HG03469 (cell line): ENCODE results near the gene GALNT12.

Experiments used
- ATAC-seq: cut with Tn5 transposase; IDR thresholded peaks from one replicate; pipeline ENCODE4 v1.9.1; 2021; ENCODE audit warnings: mild to moderate bottlenecking, moderate library complexity, moderate number of reproducible peaks; ENCODE audit not compliant: unreplicated experiment

Gene GALNT12

GRCh38 chr9:98801561-98801960 lies 5.9 kb upstream of the GALNT12 start:
- ATAC-seq, result no peak

GRCh38 chr9:98801969-98802371 lies 5.5 kb upstream of the GALNT12 start:
- no peak for ATAC-seq

- no peak for ATAC-seq
Observed at GRCh38 chr9:98804083-98804482, 3.4 kb upstream of the GALNT12 start.

GRCh38 chr9:98805506-98806272 lies 1.8 kb upstream of the GALNT12 start:
- ATAC-seq, result no peak

GRCh38 chr9:98806394-98807035 lies 955 bp upstream of the GALNT12 start:
- no peak for ATAC-seq

- ATAC-seq, result no peak
Observed at GRCh38 chr9:98807814-98808195, 335 bp downstream of the GALNT12 start.

GRCh38 chr9:98808411-98808815 lies 943 bp downstream of the GALNT12 start:
- ATAC-seq, result no peak

- ATAC-seq, result no peak
Observed at GRCh38 chr9:98808875-98809274, 1.4 kb downstream of the GALNT12 start.

GRCh38 chr9:98809311-98810101 lies 2.0 kb downstream of the GALNT12 start:
- ATAC-seq, result no peak

GRCh38 chr9:98810102-98810842 lies 2.8 kb downstream of the GALNT12 start:
- no peak for ATAC-seq

- ATAC-seq, result no peak
Observed at GRCh38 chr9:98811051-98811650, 3.7 kb downstream of the GALNT12 start.

GRCh38 chr9:98815391-98815951 lies 8.0 kb downstream of the GALNT12 start:
- no peak for ATAC-seq

GRCh38 chr9:98818764-98819163 lies 11.3 kb downstream of the GALNT12 start:
- ATAC-seq, result no peak

- no peak for ATAC-seq
Observed at GRCh38 chr9:98819231-98819630, 11.8 kb downstream of the GALNT12 start.

- ATAC-seq, result no peak
Observed at GRCh38 chr9:98821831-98822230, 14.4 kb downstream of the GALNT12 start.

- no peak for ATAC-seq
Observed at GRCh38 chr9:98822661-98823060, 15.2 kb downstream of the GALNT12 start.

GRCh38 chr9:98823666-98824334 lies 16.3 kb downstream of the GALNT12 start:
- no peak for ATAC-seq

- ATAC-seq, result no peak
Observed at GRCh38 chr9:98825414-98825813, 17.9 kb downstream of the GALNT12 start.

GRCh38 chr9:98826716-98827115 lies 19.2 kb downstream of the GALNT12 start:
- ATAC-seq, result no peak

GRCh38 chr9:98829766-98830165 lies 22.3 kb downstream of the GALNT12 start:
- no peak for ATAC-seq
